ENCODE data around the gene ENTPD2. TPM values are rescaled to one million over a fixed set of nuclear protein-coding genes. Genes with fewer than 3 reads are reported as not detected.

ENTPD2 gene
- total and polyA plus RNA-seq, 4 donors = 0.09 to 0.40 (median 0.21) TPM

DNA sequence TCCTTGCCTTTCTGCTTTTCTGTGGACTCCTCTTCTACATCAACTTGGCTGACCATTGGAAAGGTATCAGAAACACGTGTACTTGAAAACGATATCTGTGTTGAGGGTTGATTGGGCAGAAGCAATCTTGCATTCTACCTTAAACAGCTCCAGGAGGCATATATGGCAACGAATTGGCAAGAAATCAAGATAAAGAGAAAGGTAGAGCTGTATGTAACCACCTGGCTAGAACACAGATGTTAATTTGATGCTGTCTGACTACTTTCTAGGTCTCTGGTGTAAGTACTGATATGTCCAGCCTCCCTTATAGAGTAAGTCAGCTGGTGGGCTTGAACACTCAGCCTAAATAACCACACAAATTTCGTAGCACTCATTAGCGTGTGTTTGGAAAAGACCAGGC, 34.3 kb upstream of the ENTPD2 start (continued):
- TF ChIP-seq, protein P1, sequence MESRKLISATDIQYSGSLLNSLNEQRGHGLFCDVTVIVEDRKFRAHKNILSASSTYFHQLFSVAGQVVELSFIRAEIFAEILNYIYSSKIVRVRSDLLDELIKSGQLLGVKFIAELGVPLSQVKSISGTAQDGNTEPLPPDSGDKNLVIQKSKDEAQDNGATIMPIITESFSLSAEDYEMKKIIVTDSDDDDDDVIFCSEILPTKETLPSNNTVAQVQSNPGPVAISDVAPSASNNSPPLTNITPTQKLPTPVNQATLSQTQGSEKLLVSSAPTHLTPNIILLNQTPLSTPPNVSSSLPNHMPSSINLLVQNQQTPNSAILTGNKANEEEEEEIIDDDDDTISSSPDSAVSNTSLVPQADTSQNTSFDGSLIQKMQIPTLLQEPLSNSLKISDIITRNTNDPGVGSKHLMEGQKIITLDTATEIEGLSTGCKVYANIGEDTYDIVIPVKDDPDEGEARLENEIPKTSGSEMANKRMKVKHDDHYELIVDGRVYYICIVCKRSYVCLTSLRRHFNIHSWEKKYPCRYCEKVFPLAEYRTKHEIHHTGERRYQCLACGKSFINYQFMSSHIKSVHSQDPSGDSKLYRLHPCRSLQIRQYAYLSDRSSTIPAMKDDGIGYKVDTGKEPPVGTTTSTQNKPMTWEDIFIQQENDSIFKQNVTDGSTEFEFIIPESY (IDR thresholded peaks at IDR 0.05) = no peak

DNA sequence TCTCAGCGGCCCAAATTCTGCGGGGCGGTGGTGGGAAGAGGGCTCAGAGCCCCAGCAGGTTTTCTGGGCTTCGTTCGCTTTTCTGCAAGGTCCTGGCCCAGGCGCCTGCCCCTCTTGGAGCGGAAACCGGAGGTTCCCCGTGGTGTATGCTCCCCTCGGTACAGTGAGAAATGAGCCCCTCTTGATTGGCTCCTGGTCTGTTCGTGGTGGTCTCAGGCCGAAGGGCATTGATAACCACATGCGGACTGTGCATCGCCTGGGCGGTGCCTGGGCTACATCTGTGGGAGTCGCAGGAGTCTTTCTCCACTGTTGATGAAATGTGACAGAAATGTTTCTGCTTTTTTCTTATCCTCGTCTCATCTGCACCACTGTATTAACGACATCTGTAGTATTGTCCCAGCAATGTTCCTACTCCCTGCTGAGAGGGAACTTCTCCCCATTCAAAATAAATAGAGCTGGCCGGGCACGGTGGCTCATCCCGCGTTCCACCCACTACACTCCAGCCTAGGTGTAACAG, 33.6 kb upstream of the ENTPD2 start:
- Histone ChIP-seq H3K27ac (ENCODE audit: low read depth in 1 of 2, low read length in 2 of 2) (peak overlapping the region; percentile 74 to 79), H3K9ac (ENCODE audit: low read depth in 1 of 2, low read length in 2 of 2) (peak overlapping the region in 1 of 2 donors; percentile 26), H3K36me3 (ENCODE audit: control insufficient read depth in 4 of 4, insufficient read depth in 3 of 4, low read depth in 1 of 4, low read length in 3 of 4) (peaks cover 0 to 15% (median 4%) of the 10 kb centered on the region in 4 donors), H3K27me3 (ENCODE audit: control insufficient read depth in 4 of 4, insufficient read depth in 4 of 4, low read length in 3 of 4) (no peaks in the 10 kb centered on the region), H3K4me1 (ENCODE audit: control insufficient read depth in 4 of 4, insufficient read depth in 4 of 4, low read length in 3 of 4) (peaks cover 5 to 20% (median 11%) of the 10 kb centered on the region in 4 donors), H3K4me3 (ENCODE audit: low read depth in 1 of 3, low read length in 3 of 3) (peak overlapping the region; percentile 27 to 83 (median 51)), H3K9me3 (ENCODE audit: control insufficient read depth in 4 of 4, low read length in 3 of 4) (no peaks in the 10 kb centered on the region)
- TF ChIP-seq GABPA (IDR thresholded peaks at IDR 0.05 in 1 of 2, conservative IDR thresholded peaks at IDR 0.05 in 1 of 2) (no peak), HNF4G (IDR thresholded peaks at IDR 0.05) (no peak), RXRA (IDR thresholded peaks at IDR 0.05) (no peak), YY1 (IDR thresholded peaks at IDR 0.05) (no peak), TAF1 (conservative IDR thresholded peaks at IDR 0.05) (no peak), FOXA2 (IDR thresholded peaks at IDR 0.05) (no peak), HNF4A (conservative IDR thresholded peaks at IDR 0.05) (no peak), EGR1 (IDR thresholded peaks at IDR 0.05; ENCODE audit: low read depth in 2 of 2) (no peak), RAD21 (IDR thresholded peaks at IDR 0.05) (no peak), NR2F2 (IDR thresholded peaks at IDR 0.05) (no peak), SP1 (IDR thresholded peaks at IDR 0.05) (no peak), JUND (IDR thresholded peaks at IDR 0.05) (no peak)
- TF ChIP-seq, protein P2, sequence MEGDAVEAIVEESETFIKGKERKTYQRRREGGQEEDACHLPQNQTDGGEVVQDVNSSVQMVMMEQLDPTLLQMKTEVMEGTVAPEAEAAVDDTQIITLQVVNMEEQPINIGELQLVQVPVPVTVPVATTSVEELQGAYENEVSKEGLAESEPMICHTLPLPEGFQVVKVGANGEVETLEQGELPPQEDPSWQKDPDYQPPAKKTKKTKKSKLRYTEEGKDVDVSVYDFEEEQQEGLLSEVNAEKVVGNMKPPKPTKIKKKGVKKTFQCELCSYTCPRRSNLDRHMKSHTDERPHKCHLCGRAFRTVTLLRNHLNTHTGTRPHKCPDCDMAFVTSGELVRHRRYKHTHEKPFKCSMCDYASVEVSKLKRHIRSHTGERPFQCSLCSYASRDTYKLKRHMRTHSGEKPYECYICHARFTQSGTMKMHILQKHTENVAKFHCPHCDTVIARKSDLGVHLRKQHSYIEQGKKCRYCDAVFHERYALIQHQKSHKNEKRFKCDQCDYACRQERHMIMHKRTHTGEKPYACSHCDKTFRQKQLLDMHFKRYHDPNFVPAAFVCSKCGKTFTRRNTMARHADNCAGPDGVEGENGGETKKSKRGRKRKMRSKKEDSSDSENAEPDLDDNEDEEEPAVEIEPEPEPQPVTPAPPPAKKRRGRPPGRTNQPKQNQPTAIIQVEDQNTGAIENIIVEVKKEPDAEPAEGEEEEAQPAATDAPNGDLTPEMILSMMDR (IDR thresholded peaks at IDR 0.05; ENCODE audit: low read depth, low read length, missing input control) = no peak
- TF ChIP-seq, protein P3, sequence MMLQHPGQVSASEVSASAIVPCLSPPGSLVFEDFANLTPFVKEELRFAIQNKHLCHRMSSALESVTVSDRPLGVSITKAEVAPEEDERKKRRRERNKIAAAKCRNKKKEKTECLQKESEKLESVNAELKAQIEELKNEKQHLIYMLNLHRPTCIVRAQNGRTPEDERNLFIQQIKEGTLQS (IDR thresholded peaks at IDR 0.05) = no peak
- TF ChIP-seq, protein P4, sequence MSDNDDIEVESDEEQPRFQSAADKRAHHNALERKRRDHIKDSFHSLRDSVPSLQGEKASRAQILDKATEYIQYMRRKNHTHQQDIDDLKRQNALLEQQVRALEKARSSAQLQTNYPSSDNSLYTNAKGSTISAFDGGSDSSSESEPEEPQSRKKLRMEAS (IDR thresholded peaks at IDR 0.05) = no peak
- TF ChIP-seq, protein P1 (IDR thresholded peaks at IDR 0.05) = no peak
- WGBS = 18% methylated on average over 22 of the region's 22 CpGs
- DNase-seq (ENCODE audit: low spot score) = no peak
